HepG2 (cell line): ENCODE measurements around the gene COL4A2. TPM values are rescaled to one million over a fixed set of nuclear protein-coding genes. Genes with fewer than 3 reads are reported as not detected.

Source experiments
- DDIT3 ChIP-seq: sonication (generic); formaldehyde crosslinking; IDR thresholded peaks from 2 replicates; pipeline ENCODE4 v1.4.0; 2020; ENCODE audit warnings: mild to moderate bottlenecking, missing genetic modification reagents
- GATAD1 ChIP-seq: IDR thresholded peaks from 2 replicates; pipeline ENCODE4 v1.6.1; 2016; ENCODE audit warnings: missing genetic modification reagents, missing compliant biosample characterization
- GFI1 ChIP-seq: sonication (generic); formaldehyde crosslinking; IDR thresholded peaks from 2 replicates; pipeline ENCODE4 v1.5.0; 2020; ENCODE audit warnings: missing genetic modification reagents, mild to moderate bottlenecking, borderline replicate concordance
- IRF1 ChIP-seq: sonication (generic); formaldehyde crosslinking; IDR thresholded peaks from 2 replicates; pipeline ENCODE4 v1.4.0; 2020; ENCODE audit warnings: low read depth, mild to moderate bottlenecking, missing genetic modification reagents
- MATR3 ChIP-seq: sonication (generic); formaldehyde crosslinking; IDR thresholded peaks from 2 replicates; pipeline ENCODE4 v1.4.0; 2020; ENCODE audit warnings: missing genetic modification reagents
- MIER3 ChIP-seq: IDR thresholded peaks from 2 replicates; pipeline ENCODE4 v1.6.1; 2016; ENCODE audit warnings: missing compliant biosample characterization, borderline replicate concordance
- MLLT10 ChIP-seq: sonication (generic); formaldehyde crosslinking; IDR thresholded peaks from 2 replicates; pipeline ENCODE4 v1.4.0; 2020; ENCODE audit warnings: missing genetic modification reagents
- NONO ChIP-seq, 2 experiments: fragments of 450-650 bp in 1 of 2; sonication (generic) in 1 of 2; formaldehyde crosslinking in 1 of 2; IDR thresholded peaks in 1 of 2; conservative IDR thresholded peaks in 1 of 2; 2 replicates each; pipeline versions ENCODE4 v1.6.1 to v1.8.0; 2017 to 2022; ENCODE audit warnings: mild to moderate bottlenecking in 1 of 2, missing genetic modification reagents in 1 of 2, moderate library complexity in 1 of 2
- PAWR ChIP-seq: sonication (generic); formaldehyde crosslinking; IDR thresholded peaks from 2 replicates; pipeline ENCODE4 v1.4.0; 2020; ENCODE audit warnings: missing genetic modification reagents, mild to moderate bottlenecking, borderline replicate concordance
- PHF5A ChIP-seq: IDR thresholded peaks from one replicate; pipeline ENCODE4 v1.6.1; 2018; ENCODE audit warnings: low read depth, missing genetic modification reagents; ENCODE audit not compliant: unreplicated experiment
- REST ChIP-seq, 2 experiments: IDR thresholded peaks; 2 replicates each; pipeline ENCODE4 v1.6.1; 2011 to 2012; ENCODE audit warnings: low read length in 2 of 2, borderline replicate concordance in 1 of 2, low read depth in 1 of 2, mild to moderate bottlenecking in 1 of 2, moderate library complexity in 1 of 2
- SETDB1 ChIP-seq: sonication (generic); formaldehyde crosslinking; IDR thresholded peaks from 2 replicates; pipeline ENCODE4 v1.5.1; 2020; ENCODE audit warnings: missing genetic modification reagents, mild to moderate bottlenecking, borderline replicate concordance
- ZBTB7B ChIP-seq: sonication (generic); formaldehyde crosslinking; IDR thresholded peaks from 2 replicates; pipeline ENCODE4 v1.4.0; 2020; ENCODE audit warnings: missing genetic modification reagents
- ZFY ChIP-seq: sonication (generic); formaldehyde crosslinking; IDR thresholded peaks from 2 replicates; pipeline ENCODE4 v1.4.0; 2020; ENCODE audit warnings: missing genetic modification reagents
- ZFYVE20 ChIP-seq: sonication (generic); formaldehyde crosslinking; IDR thresholded peaks from 2 replicates; pipeline ENCODE4 v1.8.0; 2023; ENCODE audit warnings: low read depth, mild to moderate bottlenecking, moderate library complexity, missing genetic modification reagents, borderline replicate concordance
- ZNF574 ChIP-seq: sonication (generic); formaldehyde crosslinking; IDR thresholded peaks from 2 replicates; pipeline ENCODE4 v1.4.0; 2020; ENCODE audit warnings: missing genetic modification reagents
- ZNF597 ChIP-seq: sonication (generic); formaldehyde crosslinking; IDR thresholded peaks from 2 replicates; pipeline ENCODE4 v1.5.0; 2020; ENCODE audit warnings: missing genetic modification reagents
- ZNF749 ChIP-seq: sonication (generic); formaldehyde crosslinking; IDR thresholded peaks from 2 replicates; pipeline ENCODE4 v1.8.0; 2022; ENCODE audit warnings: mild to moderate bottlenecking, missing genetic modification reagents, moderate library complexity, borderline replicate concordance
- ZNF776 ChIP-seq: sonication (generic); formaldehyde crosslinking; IDR thresholded peaks from 2 replicates; pipeline ENCODE4 v1.4.0; 2020; ENCODE audit warnings: mild to moderate bottlenecking, missing genetic modification reagents
- ZNF83 ChIP-seq: sonication (generic); formaldehyde crosslinking; IDR thresholded peaks from 2 replicates; pipeline ENCODE4 v1.4.0; 2020; ENCODE audit warnings: missing genetic modification reagents, mild to moderate bottlenecking, borderline replicate concordance
- polyA plus RNA-seq, 8 experiments: library from polyadenylated mRNA; depleted of rRNA in 3 of 8; stranded (reverse) in 7 of 8; unstranded in 1 of 8; fragments of >200 nt; fragmentation: Illumina TruSeq in 4 of 8; extraction: Trizol in 4 of 8; gene quantifications; 2 replicates each; pipeline versions ENCODE4 v1.2.1 to v1.2.3, GENCODE V29; 2011 to 2016; ENCODE audit warnings: low read depth in 4 of 8, missing spikeins in 1 of 8, mixed read lengths in 1 of 8; ENCODE audit not compliant: insufficient read depth in 1 of 8
- total RNA-seq, 5 experiments: library from RNA; depleted of rRNA; stranded (reverse); fragments of >200 nt; fragmentation: Illumina TruSeq; extraction: Trizol; gene quantifications; 2 replicates each; pipeline ENCODE4 v1.2.3, GENCODE V29; 2016; ENCODE audit warnings: low read depth in 1 of 5

COL4A2 gene
- total and polyA plus RNA-seq, 2 of the 13 experiments (the other 11 are each of a cell fraction or from before 2014, with no cell fraction given) = 0.22 to 1.9 TPM

GRCh38 chr13:110560601-110561343, 253.7 kb downstream of the COL4A2 start (continued):
- no peak for TF ChIP-seq ZNF83 (CRISPR knock-in tag)
- 0 out of 2 replicates have a peak, but pooled peaks have one; percentile 23 for TF ChIP-seq ZNF574 (CRISPR knock-in tag)
- peak; percentile 17; the same call in 1 of the 2 replicates for TF ChIP-seq ZFY (CRISPR knock-in tag)
- TF ChIP-seq ZBTB7B (CRISPR knock-in tag) = no peak
- no peak for TF ChIP-seq REST (IDR thresholded peaks at IDR 0.05; ENCODE audit: borderline replicate concordance in 1 of 2, low read depth in 1 of 2, low read length in 2 of 2)
- TF ChIP-seq GFI1 (CRISPR knock-in tag) = 0 out of 2 replicates have a peak, but pooled peaks have one; percentile 9
- no peak for TF ChIP-seq MIER3 (CRISPR knock-in tag)
- no peak for TF ChIP-seq ZNF749 (CRISPR knock-in tag)
- no peak for TF ChIP-seq MLLT10 (CRISPR knock-in tag)
- no peak; the same call in 1 of the 2 replicates for TF ChIP-seq ZNF776 (CRISPR knock-in tag)
- TF ChIP-seq DDIT3 (CRISPR knock-in tag) = no peak
- no peak for TF ChIP-seq SETDB1 (CRISPR knock-in tag)
- TF ChIP-seq PAWR (CRISPR knock-in tag) = no peak
- no peak for TF ChIP-seq ZNF597
- no peak for TF ChIP-seq PHF5A
- TF ChIP-seq MATR3 = no peak
- no peak for TF ChIP-seq NONO (IDR thresholded peaks at IDR 0.05)
- no peak for TF ChIP-seq NONO (CRISPR knock-in tag; conservative IDR thresholded peaks at IDR 0.05)
- no peak for TF ChIP-seq ZFYVE20 (CRISPR knock-in tag)
- no peak for TF ChIP-seq IRF1
- no peak for TF ChIP-seq GATAD1 (CRISPR knock-in tag)
